Natural killer cell (primary cell): ENCODE results near the gene OGFR. TPM values are rescaled to one million over a fixed set of nuclear protein-coding genes. Genes with fewer than 3 reads are reported as not detected.

Source experiments
- ATAC-seq, 3 donors: fragments of 150-1000 bp in 2 of 3; fragments of 200-7000 bp in 1 of 3; cut with Tn5 transposase; 1 replicate in 1 of 3; 2 replicates in 2 of 3; pipeline ENCODE4 v1.10.0; 2021; ENCODE audit warnings: mild to moderate bottlenecking in 2 of 3, moderate library complexity in 2 of 3
- DNase-seq, 2 donors: peaks; one replicate each; pipeline versions ENCODE4 v3.0.0 to v3.0.0-alpha.2; 2013 to 2021; ENCODE audit warnings: mixed read lengths in 1 of 2
- H3K27ac ChIP-seq: one replicate; pipeline ENCODE4 v1.5.1; 2013; ENCODE audit warnings: mild to moderate bottlenecking, low read length
- H3K27me3 ChIP-seq: one replicate; pipeline ENCODE4 v1.6.1; 2013; ENCODE audit warnings: low read length; ENCODE audit not compliant: control insufficient read depth, insufficient read depth
- H3K36me3 ChIP-seq: one replicate; pipeline ENCODE4 v1.6.1; 2013; ENCODE audit warnings: low read length; ENCODE audit not compliant: control insufficient read depth, insufficient read depth
- H3K4me1 ChIP-seq: one replicate; pipeline ENCODE4 v1.6.1; 2013; ENCODE audit warnings: low read length; ENCODE audit not compliant: control insufficient read depth, insufficient read depth
- H3K4me3 ChIP-seq: one replicate; pipeline ENCODE4 v1.5.1; 2013; ENCODE audit warnings: low read length
- H3K9me3 ChIP-seq: one replicate; pipeline ENCODE4 v1.6.1; 2013; ENCODE audit warnings: low read length; ENCODE audit not compliant: control insufficient read depth, insufficient read depth
- H3K27ac Mint-ChIP-seq, 2 donors: one replicate each; pipeline ENCODE4 v1.8.0; 2022; ENCODE audit warnings: mild to moderate bottlenecking in 2 of 2, mixed read lengths in 2 of 2, moderate library complexity in 1 of 2
- H3K27me3 Mint-ChIP-seq, 2 donors: one replicate each; pipeline ENCODE4 v1.8.0; 2022; ENCODE audit warnings: low read depth in 2 of 2, mixed read lengths in 2 of 2
- H3K36me3 Mint-ChIP-seq: one replicate; pipeline ENCODE4 v1.8.0; 2022; ENCODE audit warnings: mixed read lengths
- H3K4me1 Mint-ChIP-seq, 2 donors: one replicate each; pipeline ENCODE4 v1.8.0; 2022; ENCODE audit warnings: mixed read lengths in 2 of 2
- H3K4me3 Mint-ChIP-seq: one replicate; pipeline ENCODE4 v1.8.0; 2022; ENCODE audit warnings: mild to moderate bottlenecking, moderate library complexity, mixed read lengths
- H3K9me3 Mint-ChIP-seq, 2 donors: one replicate each; pipeline ENCODE4 v1.8.0; 2022; ENCODE audit warnings: mixed read lengths in 2 of 2
- CTCF ChIP-seq: fragments of 200-600 bp; IDR thresholded peaks from one replicate; pipeline ENCODE4 v1.8.0; 2022; ENCODE audit warnings: antibody characterized with exemption
- WGBS: methylation state at CpG from one replicate; pipeline ENCODE4 v1.1.7; 2013; ENCODE audit warnings: missing lambda C conversion rate; ENCODE audit not compliant: insufficient coverage; 5-methylcytosine and 5-hydroxymethylcytosine counted together
- intact Hi-C: fragments of 100-400 bp; cut with micrococcal nuclease; formaldehyde crosslinking; loops from one replicate; pipeline ENCODE4 v1.14.2; 2022
- total RNA-seq, 4 donors: library from RNA; stranded (reverse); fragments of 120-200 nt in 1 of 4; gene quantifications; one replicate each; pipeline versions ENCODE4 v1.2.3 to v1.2.4, GENCODE V29; 2013 to 2022

Gene OGFR
- total RNA-seq, 3 donors from 2014 or later (not counting 1 experiment from before 2014, with no cell fraction given): 71.0 to 84.0 (median 83.0) TPM

GRCh38 chr20:62802026-62802712 is 2.5 kb upstream of the OGFR start:
- no peaks in the 10 kb centered on the region for H3K36me3 Mint-ChIP-seq
- DNase-seq (no peak), ATAC-seq (no peak)
- H3K4me1 Mint-ChIP-seq: peaks cover 10 to 43% of the 10 kb centered on the region in 2 donors
- H3K27me3 ChIP-seq: no peaks in the 10 kb centered on the region
- H3K9me3 Mint-ChIP-seq: no peaks in the 10 kb centered on the region
- 96% methylated on average over 22 of the region's 22 CpGs for WGBS
- H3K27me3 Mint-ChIP-seq: no peaks in the 10 kb centered on the region
- H3K9me3 ChIP-seq: no peaks in the 10 kb centered on the region
- no peak overlapping the region for H3K4me3 ChIP-seq
- TF ChIP-seq CTCF: no peak
- H3K27ac ChIP-seq: no peak overlapping the region
- no peak overlapping the region for H3K4me3 Mint-ChIP-seq
- H3K4me1 ChIP-seq: peaks cover 36% of the 10 kb centered on the region
- H3K27ac Mint-ChIP-seq: no peak overlapping the region
- intact Hi-C loops: loop anchor here (10.0 kb wide), 1 partner anchor 133 kb away; the partner anchor contains the start of gene GID8
- peaks cover 28% of the 10 kb centered on the region for H3K36me3 ChIP-seq

GRCh38 chr20:62804021-62804626 is 511 bp upstream of the OGFR start:
- H3K27me3 Mint-ChIP-seq: no peaks in the 10 kb centered on the region
- peaks cover 5 to 25% of the 10 kb centered on the region in 2 donors for H3K4me1 Mint-ChIP-seq
- intact Hi-C loops: loop anchor here (1.0 to 10.0 kb wide), 2 partner anchors 10 to 131 kb away; partner anchors contain the start of gene GID8
- TF ChIP-seq CTCF: no peak
- no peaks in the 10 kb centered on the region for H3K9me3 Mint-ChIP-seq
- peak overlapping the region; percentile 96 for H3K4me3 Mint-ChIP-seq
- Histone ChIP-seq H3K27me3 (no peaks in the 10 kb centered on the region), H3K36me3 (peaks cover 33% of the 10 kb centered on the region), H3K9me3 (no peaks in the 10 kb centered on the region), H3K4me3 (peak overlapping the region; percentile 57), H3K27ac (peak overlapping the region; percentile 79), H3K4me1 (peaks cover 47% of the 10 kb centered on the region)
- ATAC-seq (peak in 2 of 3 donors; percentile 16 to 19), DNase-seq (peak in 1 of 2 donors; percentile 62)
- H3K27ac Mint-ChIP-seq: peak overlapping the region; percentile 93 to 94
- no peaks in the 10 kb centered on the region for H3K36me3 Mint-ChIP-seq
- WGBS: 8% methylated on average over 25 of the region's 25 CpGs

GRCh38 chr20:62805155-62805710 is 598 bp downstream of the OGFR start:
- intact Hi-C loops: loop anchor here (10.0 kb wide), 1 partner anchor 130 kb away; the partner anchor contains the start of gene GID8
- no peaks in the 10 kb centered on the region for H3K27me3 ChIP-seq
- ATAC-seq (peak; percentile 32 to 57 (median 54)), DNase-seq (peak in 1 of 2 donors; percentile 51)
- TF ChIP-seq CTCF: no peak
- H3K4me3 Mint-ChIP-seq: peak overlapping the region; percentile 73
- no peaks in the 10 kb centered on the region for H3K27me3 Mint-ChIP-seq
- H3K36me3 ChIP-seq: peaks cover 35% of the 10 kb centered on the region
- H3K9me3 ChIP-seq: no peaks in the 10 kb centered on the region
- H3K9me3 Mint-ChIP-seq: no peaks in the 10 kb centered on the region
- H3K4me1 Mint-ChIP-seq: peaks cover 5 to 23% of the 10 kb centered on the region in 2 donors
- peak overlapping the region; percentile 51 for H3K27ac ChIP-seq
- peak overlapping the region; percentile 93 to 94 for H3K27ac Mint-ChIP-seq
- H3K4me1 ChIP-seq: peaks cover 47% of the 10 kb centered on the region
- WGBS: under 1% methylated on average over 58 of the region's 58 CpGs
- H3K36me3 Mint-ChIP-seq: no peaks in the 10 kb centered on the region
- peak overlapping the region; percentile 67 for H3K4me3 ChIP-seq
